Smooth muscle cell (in vitro differentiated cells): ENCODE data around the gene GPR85. TPM values are rescaled to one million over a fixed set of nuclear protein-coding genes. Genes with fewer than 3 reads are reported as not detected.
A peak's percentile ranks its signal among the peaks of the same experiment; 100 is the strongest.

Source experiments
- DNase-seq: peaks from one replicate; lab custom pipeline; 2025; ENCODE audit not compliant: unreplicated experiment; lab: John Stamatoyannopoulos, UW
- H2AFZ ChIP-seq: fragments of 200-600 bp; sonication (generic); 2 replicates; pipeline ENCODE4 v1.6.0; 2016; ENCODE audit warnings: antibody characterized with exemption, low read depth, mild to moderate bottlenecking
- H3F3A ChIP-seq: fragments of 200-600 bp; sonication (generic); 2 replicates; pipeline ENCODE4 v1.6.0; 2017; ENCODE audit warnings: antibody characterized with exemption, low read depth
- H3K27ac ChIP-seq: fragments of 200-600 bp; sonication (generic); 2 replicates; pipeline ENCODE4 v1.5.1; 2016; ENCODE audit warnings: low read depth, mild to moderate bottlenecking
- H3K27me3 ChIP-seq: fragments of 200-600 bp; sonication (generic); 2 replicates; pipeline ENCODE4 v1.6.1; 2016; ENCODE audit warnings: low read depth, mild to moderate bottlenecking
- H3K36me3 ChIP-seq: fragments of 200-600 bp; sonication (generic); 2 replicates; pipeline ENCODE4 v1.5.1; 2016; ENCODE audit warnings: low read depth
- H3K4me1 ChIP-seq: fragments of 200-600 bp; sonication (generic); 2 replicates; pipeline ENCODE4 v1.5.1; 2016; ENCODE audit warnings: low read depth
- H3K4me2 ChIP-seq: fragments of 200-600 bp; sonication (generic); 2 replicates; pipeline ENCODE4 v1.6.0; 2016; ENCODE audit warnings: mild to moderate bottlenecking
- H3K4me3 ChIP-seq: fragments of 200-600 bp; sonication (generic); 2 replicates; pipeline ENCODE4 v1.5.1; 2016; ENCODE audit warnings: mild to moderate bottlenecking
- H3K79me2 ChIP-seq: fragments of 200-600 bp; sonication (generic); 2 replicates; pipeline ENCODE4 v1.6.0; 2016; ENCODE audit warnings: low read depth, mild to moderate bottlenecking
- H3K9ac ChIP-seq: fragments of 200-600 bp; sonication (generic); 2 replicates; pipeline ENCODE4 v1.6.0; 2016; ENCODE audit warnings: low read depth
- H3K9me3 ChIP-seq: fragments of 200-600 bp; sonication (generic); replicated peaks from 2 replicates; pipeline ENCODE4 v1.5.1; 2016; ENCODE audit warnings: low read depth
- H4K20me1 ChIP-seq: fragments of 200-600 bp; sonication (generic); 2 replicates; pipeline ENCODE4 v1.6.0; 2016; ENCODE audit warnings: low read depth
- WGBS: methylation state at CpG from one replicate; pipeline ENCODE4 v1.1.7; 2016; ENCODE audit warnings: low lambda C conversion rate; 5-methylcytosine and 5-hydroxymethylcytosine counted together
- polyA plus RNA-seq: library from polyadenylated mRNA; unstranded; fragments of >200 nt; fragmentation: Nextera tagmentation; extraction: Ambion mirVana; gene quantifications from 2 replicates; pipeline ENCODE4 v1.2.1, GENCODE V29; 2016
- total RNA-seq: library from RNA; depleted of rRNA; stranded (reverse); fragments of >200 nt; gene quantifications from 2 replicates; pipeline ENCODE4 v1.2.3, GENCODE V29; 2014
- TF ChIP-seq, protein P1 (sequence below): fragments of 200-600 bp; sonication (generic); IDR thresholded peaks from 2 replicates; pipeline ENCODE4 v1.5.1; 2017; ENCODE audit warnings: borderline replicate concordance, mild to moderate bottlenecking, antibody characterized with exemption; ENCODE audit not compliant: insufficient read depth, poor library complexity, severe bottlenecking

The GPR85 gene
- total and polyA plus RNA-seq, 2 experiments from 2014 or later: 0.93 to 1.9 TPM

DNA sequence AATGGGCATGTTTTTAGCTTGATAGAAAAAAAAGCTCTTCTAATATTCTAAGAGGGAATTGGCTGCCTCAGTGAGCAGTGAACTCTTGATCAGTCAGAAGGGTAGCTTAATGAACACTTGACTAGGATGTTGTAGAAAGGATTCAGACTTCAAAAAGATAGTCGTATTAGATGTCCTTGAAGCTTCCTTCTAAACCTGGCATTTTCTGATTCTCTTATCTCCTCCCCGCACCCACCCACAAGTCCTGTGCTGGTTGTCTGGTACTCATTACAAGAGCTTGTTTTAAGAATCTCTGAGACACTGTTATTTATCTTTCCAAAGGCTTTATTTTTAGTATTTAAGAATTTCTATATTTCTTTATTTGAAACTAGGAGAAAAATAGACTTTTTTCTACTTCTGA lies 39.1 kb upstream of the GPR85 start:
- Histone ChIP-seq H3F3A (peaks cover 3% of the 10 kb centered on the region), H3K4me2 (no peak overlapping the region), H4K20me1 (no peaks in the 10 kb centered on the region), H3K9me3 (no peaks in the 10 kb centered on the region), H3K4me1 (no peaks in the 10 kb centered on the region), H2AFZ (no peak overlapping the region), H3K36me3 (no peaks in the 10 kb centered on the region), H3K79me2 (no peaks in the 10 kb centered on the region), H3K27ac (no peak overlapping the region), H3K9ac (no peak overlapping the region), H3K27me3 (no peaks in the 10 kb centered on the region), H3K4me3 (no peak overlapping the region)
- TF ChIP-seq, protein P1, sequence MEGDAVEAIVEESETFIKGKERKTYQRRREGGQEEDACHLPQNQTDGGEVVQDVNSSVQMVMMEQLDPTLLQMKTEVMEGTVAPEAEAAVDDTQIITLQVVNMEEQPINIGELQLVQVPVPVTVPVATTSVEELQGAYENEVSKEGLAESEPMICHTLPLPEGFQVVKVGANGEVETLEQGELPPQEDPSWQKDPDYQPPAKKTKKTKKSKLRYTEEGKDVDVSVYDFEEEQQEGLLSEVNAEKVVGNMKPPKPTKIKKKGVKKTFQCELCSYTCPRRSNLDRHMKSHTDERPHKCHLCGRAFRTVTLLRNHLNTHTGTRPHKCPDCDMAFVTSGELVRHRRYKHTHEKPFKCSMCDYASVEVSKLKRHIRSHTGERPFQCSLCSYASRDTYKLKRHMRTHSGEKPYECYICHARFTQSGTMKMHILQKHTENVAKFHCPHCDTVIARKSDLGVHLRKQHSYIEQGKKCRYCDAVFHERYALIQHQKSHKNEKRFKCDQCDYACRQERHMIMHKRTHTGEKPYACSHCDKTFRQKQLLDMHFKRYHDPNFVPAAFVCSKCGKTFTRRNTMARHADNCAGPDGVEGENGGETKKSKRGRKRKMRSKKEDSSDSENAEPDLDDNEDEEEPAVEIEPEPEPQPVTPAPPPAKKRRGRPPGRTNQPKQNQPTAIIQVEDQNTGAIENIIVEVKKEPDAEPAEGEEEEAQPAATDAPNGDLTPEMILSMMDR: no peak
- DNase-seq: no peak
- 43% methylated on average over 2 of the region's 2 CpGs for WGBS

DNA sequence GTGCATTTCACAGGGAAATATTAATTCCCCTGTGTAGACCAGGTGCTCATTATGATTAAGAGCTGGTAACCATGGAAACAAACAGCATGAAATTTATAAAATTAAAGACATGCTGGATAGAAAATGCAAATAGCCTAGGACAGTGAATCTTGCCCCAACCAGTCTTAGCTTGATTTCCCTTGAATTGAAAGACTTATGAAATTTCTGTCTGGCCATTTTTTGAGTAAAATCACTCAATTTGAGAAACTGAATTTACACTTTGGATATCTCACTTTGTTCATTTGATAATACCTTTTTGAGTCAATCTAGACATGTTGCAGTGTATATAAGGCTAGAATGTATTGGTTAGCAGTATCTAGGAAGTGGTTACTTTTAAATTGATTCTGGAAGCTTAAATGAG lies 36.1 kb upstream of the GPR85 start:
- H2AFZ ChIP-seq: no peak overlapping the region
- no peak overlapping the region for H3K4me3 ChIP-seq
- H3K4me1 ChIP-seq: peaks cover 1% of the 10 kb centered on the region
- H3K9me3 ChIP-seq: no peaks in the 10 kb centered on the region
- H3K79me2 ChIP-seq: no peaks in the 10 kb centered on the region
- TF ChIP-seq, protein P1: no peak
- no peaks in the 10 kb centered on the region for H3K27me3 ChIP-seq
- no peak overlapping the region for H3K4me2 ChIP-seq
- H3K27ac ChIP-seq: no peak overlapping the region
- H3F3A ChIP-seq: peaks cover 7% of the 10 kb centered on the region
- H3K9ac ChIP-seq: no peak overlapping the region
- DNase-seq: no peak
- H4K20me1 ChIP-seq: no peaks in the 10 kb centered on the region
- H3K36me3 ChIP-seq: no peaks in the 10 kb centered on the region

DNA sequence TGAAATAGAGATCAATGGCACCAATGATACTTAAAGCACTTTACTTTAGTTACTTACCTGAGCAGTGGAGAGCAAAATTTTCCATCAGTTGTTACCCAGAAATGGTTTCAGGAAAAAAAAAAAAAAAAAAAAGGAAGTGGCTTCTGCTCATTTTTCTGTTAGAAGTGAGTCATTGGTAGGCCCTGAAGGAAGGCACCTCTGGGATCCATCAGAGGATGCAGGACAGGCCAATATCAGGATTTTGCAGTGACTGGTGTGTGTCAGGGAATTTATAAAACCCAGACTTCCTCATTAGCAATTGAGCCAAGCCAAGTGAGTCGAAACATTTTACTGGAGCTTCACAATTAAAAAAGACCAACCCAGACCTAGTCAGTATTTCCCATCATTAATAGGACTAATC lies 34.0 kb upstream of the GPR85 start:
- Histone ChIP-seq H2AFZ (peak overlapping the region; percentile 26), H3K9ac (no peak overlapping the region), H3F3A (peaks cover 7% of the 10 kb centered on the region), H4K20me1 (no peaks in the 10 kb centered on the region), H3K36me3 (no peaks in the 10 kb centered on the region), H3K79me2 (peaks cover 4% of the 10 kb centered on the region), H3K9me3 (no peaks in the 10 kb centered on the region), H3K27me3 (no peaks in the 10 kb centered on the region), H3K4me3 (no peak overlapping the region), H3K4me2 (no peak overlapping the region), H3K27ac (no peak overlapping the region), H3K4me1 (peaks cover 9% of the 10 kb centered on the region)
- DNase-seq: no peak
- TF ChIP-seq, protein P1: no peak
- 3% methylated on average over 1 of the region's 1 CpG for WGBS

DNA sequence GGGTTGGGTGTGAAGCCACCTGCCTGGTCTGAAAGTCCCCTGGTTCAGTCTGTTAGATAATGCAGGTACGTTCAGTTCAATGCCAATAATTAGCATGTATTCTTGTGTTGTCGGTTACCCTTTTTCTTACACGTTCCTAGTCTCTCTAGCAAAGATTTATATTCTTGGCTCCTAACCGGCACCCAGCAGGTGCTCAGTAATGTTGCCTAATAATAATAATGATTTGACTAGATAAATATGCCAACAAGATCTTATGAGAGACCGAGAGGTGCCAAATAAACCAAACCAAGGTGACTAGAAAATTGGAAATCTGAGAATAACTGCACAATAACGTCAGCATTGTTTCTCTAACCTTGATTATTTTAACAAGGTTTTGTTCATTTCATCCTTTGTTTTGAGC lies 32.8 kb upstream of the GPR85 start:
- peaks cover 7% of the 10 kb centered on the region for H3F3A ChIP-seq
- no peaks in the 10 kb centered on the region for H3K9me3 ChIP-seq
- TF ChIP-seq, protein P1: no peak
- H4K20me1 ChIP-seq: no peaks in the 10 kb centered on the region
- H2AFZ ChIP-seq: peak overlapping the region; percentile 95
- WGBS: 91% methylated on average over 6 of the region's 6 CpGs
- H3K4me3 ChIP-seq: no peak overlapping the region
- H3K36me3 ChIP-seq: no peaks in the 10 kb centered on the region
- no peak overlapping the region for H3K4me2 ChIP-seq
- H3K27me3 ChIP-seq: no peaks in the 10 kb centered on the region
- no peak overlapping the region for H3K9ac ChIP-seq
- DNase-seq: no peak
- H3K27ac ChIP-seq: no peak overlapping the region
- peaks cover 4% of the 10 kb centered on the region for H3K79me2 ChIP-seq
- H3K4me1 ChIP-seq: peaks cover 9% of the 10 kb centered on the region
